ENCODE measurements around the gene COL7A1.

DNA sequence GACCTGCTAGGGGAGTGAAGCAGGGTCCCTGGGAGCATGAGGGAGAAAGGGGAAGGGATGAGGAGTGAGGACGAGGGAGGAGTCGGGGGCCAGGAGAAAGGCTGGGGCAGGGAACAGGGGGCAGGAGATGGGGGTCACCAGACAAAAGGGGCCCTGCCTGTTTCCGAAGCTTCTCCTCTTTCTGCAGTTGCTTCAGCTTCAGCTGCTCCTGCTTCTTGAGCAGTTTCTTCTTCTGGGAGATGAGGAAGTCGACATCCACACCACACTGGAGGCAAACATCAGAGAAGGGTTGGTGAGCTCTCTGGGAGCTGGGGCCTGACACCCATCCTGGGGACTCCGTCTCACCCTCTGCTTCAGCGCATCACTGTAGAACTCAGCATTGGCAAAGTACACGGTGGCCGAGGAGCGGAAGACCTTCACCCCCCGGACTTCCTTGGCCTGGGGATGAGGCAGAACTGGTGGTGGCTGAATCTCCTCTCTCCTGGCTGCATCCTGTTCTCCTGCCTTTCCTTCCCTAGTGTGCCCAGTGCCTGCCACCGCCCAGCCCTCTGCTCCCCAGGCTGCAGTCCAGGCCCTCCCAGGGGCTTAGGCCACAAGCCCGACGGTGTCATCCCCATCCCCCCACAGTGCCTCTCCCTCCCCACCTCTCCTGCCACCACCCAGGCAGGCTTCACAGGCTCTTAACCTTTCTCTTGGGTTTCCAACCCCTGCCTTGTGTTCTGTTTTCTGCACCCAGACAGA lies 33.3 kb upstream of the COL7A1 start:
- TF ChIP-seq, protein P1, sequence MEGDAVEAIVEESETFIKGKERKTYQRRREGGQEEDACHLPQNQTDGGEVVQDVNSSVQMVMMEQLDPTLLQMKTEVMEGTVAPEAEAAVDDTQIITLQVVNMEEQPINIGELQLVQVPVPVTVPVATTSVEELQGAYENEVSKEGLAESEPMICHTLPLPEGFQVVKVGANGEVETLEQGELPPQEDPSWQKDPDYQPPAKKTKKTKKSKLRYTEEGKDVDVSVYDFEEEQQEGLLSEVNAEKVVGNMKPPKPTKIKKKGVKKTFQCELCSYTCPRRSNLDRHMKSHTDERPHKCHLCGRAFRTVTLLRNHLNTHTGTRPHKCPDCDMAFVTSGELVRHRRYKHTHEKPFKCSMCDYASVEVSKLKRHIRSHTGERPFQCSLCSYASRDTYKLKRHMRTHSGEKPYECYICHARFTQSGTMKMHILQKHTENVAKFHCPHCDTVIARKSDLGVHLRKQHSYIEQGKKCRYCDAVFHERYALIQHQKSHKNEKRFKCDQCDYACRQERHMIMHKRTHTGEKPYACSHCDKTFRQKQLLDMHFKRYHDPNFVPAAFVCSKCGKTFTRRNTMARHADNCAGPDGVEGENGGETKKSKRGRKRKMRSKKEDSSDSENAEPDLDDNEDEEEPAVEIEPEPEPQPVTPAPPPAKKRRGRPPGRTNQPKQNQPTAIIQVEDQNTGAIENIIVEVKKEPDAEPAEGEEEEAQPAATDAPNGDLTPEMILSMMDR (IDR thresholded peaks at IDR 0.05 in 4 of 5, conservative IDR thresholded peaks at IDR 0.05 in 1 of 5) = no peak
- no peak for TF ChIP-seq POLR2A (IDR thresholded peaks at IDR 0.05)

Measured in gastrocnemius medialis (tissue), 4 donors.